UCSD-AML1 (cell line): ENCODE results near the gene GDF10.

Experiments
- DNase-seq: peaks from one replicate; lab custom pipeline; 2025; ENCODE audit not compliant: unreplicated experiment; lab: John Stamatoyannopoulos, UW

Gene GDF10

DNA sequence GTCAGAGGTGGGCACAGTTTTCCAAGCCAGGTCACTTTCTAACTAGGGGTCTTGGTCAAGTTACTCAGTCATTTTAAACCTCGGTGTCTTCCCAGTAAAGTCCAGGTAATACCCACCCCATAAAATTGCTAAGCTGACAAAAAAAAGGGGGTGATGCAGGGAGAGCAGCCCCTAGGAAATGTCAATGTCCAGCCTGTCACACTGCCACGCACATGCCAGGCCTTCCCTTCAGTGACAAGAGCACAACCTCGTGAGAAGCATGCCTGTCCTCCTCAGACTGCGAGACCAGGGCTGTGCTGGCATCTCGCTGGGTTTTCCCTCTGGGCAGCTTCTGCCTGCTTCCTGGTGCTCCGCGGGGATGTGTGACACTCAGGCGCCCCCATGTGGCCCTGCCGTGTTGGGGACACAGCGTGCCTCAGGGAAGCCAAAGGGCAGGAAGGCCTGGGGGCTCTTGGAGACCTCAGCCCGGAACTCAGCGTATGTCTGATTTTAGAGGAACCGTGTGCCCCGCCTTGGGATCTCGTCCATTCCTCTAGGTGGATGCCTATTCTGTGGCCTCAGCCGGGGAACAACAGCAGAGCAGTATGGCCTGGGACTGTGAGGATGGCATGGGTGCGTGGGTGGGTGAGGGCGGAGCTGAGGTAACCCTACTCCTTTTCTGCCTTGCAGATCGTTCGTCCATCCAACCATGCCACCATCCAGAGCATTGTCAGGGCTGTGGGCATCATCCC lies 12.1 kb downstream of the GDF10 start:
- DNase-seq = peak; percentile 75

DNA sequence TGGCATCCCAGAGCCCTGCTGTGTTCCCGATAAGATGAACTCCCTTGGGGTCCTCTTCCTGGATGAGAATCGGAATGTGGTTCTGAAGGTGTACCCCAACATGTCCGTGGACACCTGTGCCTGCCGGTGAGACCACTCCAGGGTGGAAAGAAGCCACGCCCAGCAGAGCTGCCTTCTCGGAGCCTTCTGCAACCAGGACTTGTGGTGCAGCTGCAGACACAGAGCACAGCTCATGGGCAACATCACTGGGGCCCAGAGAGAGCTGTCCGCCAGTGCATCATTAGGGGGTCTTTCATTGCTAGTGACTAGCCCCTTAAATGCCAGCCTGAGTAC lies 12.6 kb downstream of the GDF10 start:
- DNase-seq = no peak

DNA sequence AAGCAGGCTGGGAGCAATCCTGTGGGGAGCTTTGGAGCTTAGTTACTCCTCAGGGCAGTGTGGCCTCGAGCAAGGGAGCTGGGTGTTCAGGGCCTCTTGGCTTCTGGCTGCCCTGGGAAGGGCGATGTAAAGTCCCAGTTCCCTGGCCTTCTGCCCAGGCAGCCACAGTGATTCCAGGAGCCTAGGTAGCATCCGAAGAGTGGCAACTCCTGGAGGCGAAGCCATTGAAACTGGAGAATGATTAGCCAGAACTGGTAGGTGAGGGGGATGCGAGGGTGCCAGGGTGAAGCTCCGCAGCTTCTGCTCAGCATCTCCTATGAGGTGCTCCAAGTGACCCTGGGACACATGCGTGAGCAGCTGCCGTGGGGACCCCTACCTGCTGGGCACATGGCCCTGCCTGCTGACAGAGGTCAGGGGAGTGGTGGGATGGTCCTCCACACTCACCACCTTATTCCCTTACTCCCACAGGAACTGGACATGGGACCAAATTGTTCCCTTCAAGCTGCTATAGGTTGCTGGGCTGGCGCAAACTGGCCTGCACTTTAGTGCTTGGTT lies 14.5 kb downstream of the GDF10 start:
- no peak for DNase-seq

DNA sequence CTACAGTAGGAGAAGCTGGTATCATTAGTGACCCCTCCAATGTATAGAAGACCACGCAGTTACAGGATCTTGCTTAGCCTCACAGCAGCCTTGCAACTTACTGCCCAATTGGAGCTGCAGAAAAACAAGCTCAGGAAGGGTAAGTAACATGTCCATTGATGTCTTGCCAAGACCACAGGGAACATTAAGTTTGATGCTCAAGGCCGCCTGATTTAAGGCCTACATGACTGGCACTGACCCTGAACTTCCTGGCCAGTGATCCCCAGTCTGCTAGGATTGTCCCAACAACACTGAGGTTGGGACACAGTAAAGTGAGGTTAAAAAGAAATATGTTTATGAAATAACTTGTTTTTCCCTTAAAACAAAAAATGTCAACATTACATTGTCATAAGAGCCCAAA lies 15.4 kb downstream of the GDF10 start:
- no peak for DNase-seq

DNA sequence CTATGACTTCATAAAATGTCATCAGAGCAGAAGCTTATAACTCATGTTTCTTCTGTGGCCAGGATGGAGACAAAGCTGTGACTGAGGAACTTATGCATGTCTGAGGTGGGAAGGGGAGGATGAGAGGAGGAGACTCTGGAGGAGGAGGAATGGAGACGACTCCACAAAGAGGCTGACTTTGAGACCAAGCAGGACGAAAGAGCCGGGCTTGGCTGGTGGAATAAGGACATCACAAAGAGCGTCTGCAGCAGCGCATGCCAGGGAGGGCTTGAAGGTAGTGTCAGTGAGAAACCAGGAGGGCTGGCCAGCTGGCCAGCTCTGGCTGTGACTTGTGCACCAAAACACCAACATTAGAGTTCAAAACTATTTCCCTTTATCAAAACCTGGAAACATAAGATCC lies 16.1 kb downstream of the GDF10 start:
- no peak for DNase-seq

DNA sequence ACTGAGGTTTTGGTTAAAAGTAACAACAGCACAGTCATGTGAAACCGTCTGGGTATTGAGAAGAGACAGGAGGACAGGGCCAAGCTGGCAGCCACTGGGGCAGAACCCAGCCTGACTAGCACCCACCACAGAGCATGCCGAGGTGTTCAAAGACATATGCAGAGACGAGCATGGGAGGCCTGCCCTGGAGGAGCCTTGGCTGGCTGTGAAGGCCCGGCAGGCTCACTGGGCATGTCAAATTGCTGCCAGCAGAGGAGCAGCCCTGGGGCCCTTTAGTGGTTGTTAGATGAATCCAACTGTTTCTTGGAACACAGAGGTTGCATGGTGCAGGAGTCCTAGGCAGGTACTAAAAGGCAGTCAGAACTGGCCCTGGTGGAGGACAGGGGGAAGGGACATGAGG lies 17.3 kb downstream of the GDF10 start:
- DNase-seq = no peak

DNA sequence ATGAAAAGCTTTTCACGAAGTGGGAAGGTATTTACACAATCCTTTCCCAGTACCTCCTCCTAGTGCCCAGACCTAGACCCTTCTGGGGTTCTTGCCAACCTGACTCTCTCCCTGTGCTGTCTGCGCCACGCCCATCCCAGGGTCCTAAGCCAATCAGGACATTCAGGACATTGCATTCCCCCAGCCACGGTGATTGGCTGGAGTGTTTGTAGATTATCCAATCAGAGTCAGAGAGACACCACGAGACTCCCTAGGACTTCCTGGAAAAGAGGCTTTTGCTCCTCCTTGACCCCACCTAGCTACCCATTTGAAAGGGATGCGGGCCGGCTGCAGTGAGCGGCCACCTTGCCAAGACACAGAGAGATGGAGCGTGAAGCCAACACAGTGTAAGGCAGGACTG lies 18.7 kb downstream of the GDF10 start:
- no peak for DNase-seq

DNA sequence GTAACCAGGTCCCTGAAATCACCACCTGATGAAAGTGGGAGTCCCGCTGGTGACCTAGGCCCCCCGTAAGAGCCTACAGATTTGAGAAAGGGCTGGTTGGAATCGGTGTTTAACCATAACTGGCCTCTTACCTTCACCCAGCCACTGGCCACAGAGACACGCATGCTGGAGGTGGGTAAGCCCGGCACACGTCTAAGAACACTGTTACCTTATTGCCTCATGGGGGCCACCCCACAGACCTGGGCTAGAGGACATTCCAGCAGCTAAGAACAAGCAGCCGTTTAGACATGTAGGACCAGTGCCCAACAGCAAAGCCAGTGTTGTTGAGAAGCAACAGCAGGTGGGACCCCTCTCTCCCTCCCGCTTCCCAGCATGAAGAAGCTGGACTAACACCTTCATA lies 19.8 kb downstream of the GDF10 start:
- DNase-seq = no peak

DNA sequence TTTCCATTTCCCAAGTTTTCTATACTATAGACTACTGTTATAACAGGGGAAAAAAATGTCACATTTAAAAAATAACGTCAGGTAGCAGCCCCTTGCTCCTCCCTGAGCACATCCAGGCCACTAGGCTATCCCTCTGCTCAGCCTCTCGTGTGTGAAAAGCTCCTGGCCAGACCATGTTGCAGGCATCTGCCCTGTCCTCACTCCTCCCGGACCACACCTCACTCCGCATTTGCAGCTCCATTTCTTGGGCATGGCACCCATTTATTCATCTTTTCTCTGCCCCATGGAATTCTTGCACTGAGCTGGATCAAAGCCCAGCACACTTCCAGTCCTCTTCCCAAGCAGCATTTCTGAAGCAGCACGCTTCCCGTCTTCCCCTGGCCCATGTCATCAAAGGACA lies 20.8 kb downstream of the GDF10 start:
- DNase-seq = no peak

DNA sequence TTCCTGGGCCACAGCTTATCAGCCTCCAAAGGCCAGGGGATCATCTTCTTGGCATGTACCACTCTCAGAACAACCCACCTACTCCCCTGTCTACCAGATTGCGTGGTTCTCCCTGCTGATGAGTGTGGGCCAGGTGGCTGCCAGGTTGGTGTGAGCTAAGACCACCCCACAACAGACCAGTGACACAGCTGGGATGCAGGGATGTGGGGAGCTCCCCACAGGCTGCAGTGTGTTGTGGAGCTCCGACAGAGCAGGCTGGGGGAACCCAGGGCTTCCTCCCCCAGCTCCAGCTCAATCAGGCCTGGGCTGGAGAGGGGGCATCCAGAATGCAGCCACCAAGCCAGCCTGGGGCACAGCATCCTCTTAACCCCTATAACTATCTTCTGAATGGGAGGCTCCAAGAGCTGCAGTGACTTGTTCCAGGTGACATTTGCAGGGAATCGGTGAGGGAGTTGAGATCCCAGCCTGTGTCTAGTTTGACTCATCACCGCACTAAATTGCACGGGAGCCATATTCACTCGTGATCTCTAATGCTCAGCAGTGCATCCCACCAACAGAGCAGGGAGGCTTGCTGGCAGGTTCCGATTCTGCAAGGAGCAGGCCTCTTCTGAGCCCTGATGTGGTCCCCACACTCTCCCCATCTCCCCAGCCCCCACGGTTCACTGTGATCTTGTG lies 21.7 kb downstream of the GDF10 start:
- DNase-seq = no peak

DNA sequence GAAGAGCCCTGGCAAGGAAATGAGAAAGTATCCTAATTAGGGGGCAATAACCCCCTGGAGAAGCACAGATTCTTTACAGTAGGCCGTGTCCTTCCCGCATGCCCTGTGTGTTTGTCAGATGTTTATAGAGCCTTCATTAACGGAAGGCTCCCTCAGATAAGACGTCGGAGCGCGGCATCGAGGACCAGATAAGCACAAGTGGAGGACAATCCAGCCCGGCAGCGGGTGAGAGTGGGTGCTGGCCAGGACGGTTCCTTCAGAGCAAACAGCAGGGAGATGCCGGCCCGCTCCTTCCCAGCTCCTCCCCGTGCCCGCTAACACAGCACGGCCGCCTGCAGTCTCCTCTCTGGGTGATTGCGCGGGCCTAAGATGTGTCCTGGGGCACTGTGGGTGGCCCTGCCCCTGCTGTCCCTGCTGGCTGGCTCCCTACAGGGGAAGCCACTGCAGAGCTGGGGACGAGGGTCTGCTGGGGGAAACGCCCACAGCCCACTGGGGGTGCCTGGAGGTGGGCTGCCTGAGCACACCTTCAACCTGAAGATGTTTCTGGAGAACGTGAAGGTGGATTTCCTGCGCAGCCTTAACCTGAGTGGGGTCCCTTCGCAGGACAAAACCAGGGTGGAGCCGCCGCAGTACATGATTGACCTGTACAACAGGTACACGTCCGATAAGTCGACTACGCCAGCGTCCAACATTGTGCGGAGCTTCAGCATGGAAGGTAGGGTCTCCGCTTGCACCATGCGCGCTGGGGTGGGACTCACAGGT lies 22.5 kb downstream of the GDF10 start, which contains the start of gene GDF2:
Gene GDF2, plus strand, starts transcription at position 155 of the 762 bp plus-strand sequence. Its CDS starts 215 bp downstream, at position 370.
- no peak for DNase-seq

DNA sequence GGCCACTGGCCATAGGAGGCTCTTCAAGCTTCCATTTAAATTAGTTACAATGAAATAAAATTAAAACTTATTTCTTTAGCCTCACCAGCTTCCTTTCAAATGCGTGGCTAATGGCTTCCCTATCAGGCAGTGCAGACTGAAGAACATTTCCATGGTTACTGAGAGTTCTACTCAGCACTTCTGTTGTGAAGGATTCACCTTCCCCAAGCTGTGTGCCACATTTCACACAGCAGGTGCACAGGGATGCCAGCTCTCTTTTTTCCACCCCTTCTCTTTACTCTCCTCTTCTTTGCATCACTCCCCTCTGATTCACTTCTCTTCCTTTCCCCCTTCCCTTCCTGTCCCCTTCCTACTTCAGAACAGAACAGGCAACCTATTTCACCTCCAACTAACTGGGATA lies 23.1 kb downstream of the GDF10 start:
- no peak for DNase-seq

DNA sequence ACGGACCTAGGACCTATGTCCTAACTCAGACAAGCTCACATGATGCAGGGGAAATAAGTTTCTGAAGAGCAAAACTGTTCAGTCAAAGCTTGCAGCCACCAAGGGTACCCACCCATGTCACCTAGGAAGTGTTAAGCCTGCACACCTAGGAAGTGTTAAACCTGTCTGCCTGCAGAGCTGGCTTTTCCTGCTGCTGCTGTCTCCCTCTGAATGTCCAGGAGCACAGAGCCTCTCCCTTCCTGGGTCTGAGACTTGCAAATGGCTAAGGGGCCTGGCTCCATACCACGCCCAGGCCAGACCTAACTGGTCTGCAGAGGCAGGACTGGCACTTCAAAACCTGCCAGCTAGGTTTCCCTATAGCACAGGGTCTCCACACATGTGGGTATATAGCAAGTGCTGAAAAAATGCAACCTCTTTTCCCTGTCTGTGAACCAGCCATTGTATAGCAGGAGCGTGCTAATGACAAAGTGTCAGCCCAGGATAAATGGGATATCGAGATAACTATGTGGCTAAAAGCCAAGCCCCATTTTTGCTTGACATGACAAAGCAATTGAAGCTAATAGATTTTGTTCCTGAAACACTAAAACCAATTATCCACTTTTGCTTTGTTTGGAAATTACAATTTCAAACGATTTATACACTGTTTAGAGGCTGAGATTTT lies 23.8 kb downstream of the GDF10 start:
- no peak for DNase-seq

DNA sequence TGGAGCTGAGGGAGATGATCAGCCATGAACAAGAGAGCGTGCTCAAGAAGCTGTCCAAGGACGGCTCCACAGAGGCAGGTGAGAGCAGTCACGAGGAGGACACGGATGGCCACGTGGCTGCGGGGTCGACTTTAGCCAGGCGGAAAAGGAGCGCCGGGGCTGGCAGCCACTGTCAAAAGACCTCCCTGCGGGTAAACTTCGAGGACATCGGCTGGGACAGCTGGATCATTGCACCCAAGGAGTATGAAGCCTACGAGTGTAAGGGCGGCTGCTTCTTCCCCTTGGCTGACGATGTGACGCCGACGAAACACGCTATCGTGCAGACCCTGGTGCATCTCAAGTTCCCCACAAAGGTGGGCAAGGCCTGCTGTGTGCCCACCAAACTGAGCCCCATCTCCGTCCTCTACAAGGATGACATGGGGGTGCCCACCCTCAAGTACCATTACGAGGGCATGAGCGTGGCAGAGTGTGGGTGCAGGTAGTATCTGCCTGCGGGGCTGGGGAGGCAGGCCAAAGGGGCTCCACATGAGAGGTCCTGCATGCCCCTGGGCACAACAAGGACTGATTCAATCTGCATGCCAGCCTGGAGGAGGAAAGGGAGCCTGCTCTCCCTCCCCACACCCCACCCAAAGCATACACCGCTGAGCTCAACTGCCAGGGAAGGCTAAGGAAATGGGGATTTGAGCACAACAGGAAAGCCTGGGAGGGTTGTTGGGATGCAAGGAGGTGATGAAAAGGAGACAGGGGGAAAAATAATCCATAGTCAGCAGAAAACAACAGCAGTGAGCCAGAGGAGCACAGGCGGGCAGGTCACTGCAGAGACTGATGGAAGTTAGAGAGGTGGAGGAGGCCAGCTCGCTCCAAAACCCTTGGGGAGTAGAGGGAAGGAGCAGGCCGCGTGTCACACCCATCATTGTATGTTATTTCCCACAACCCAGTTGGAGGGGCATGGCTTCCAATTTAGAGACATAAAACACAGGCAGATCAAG lies 25.6 kb downstream of the GDF10 start:
- no peak for DNase-seq

DNA sequence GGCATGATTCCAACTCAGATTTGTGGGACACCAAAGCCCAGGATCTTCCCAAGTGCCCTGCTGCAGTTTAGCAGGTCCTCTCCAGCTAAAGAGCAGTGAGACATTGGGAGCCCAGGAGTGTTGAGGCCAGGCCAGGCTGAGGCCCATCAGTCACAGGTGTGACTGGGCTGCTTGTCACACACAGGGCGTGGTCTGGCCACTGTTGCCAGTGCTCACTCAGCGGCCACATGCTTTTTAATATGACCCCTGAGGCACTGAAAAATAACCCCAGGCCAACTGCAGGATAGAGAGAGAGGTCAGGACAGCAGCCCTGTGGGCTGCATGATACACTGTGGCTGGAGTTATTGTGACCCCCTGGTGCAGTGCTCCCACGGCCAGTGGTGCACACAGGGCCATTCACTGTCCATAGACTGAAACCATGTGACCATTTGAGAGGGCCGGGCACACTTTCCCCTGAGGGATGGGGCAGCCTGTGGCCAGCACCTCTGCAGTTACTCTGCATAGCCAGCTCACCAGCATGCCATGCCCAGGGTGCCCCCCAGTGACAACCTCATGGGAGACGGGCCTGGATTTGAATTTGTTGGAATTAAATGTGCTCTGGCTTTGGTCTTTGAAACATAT lies 26.4 kb downstream of the GDF10 start:
- DNase-seq = no peak

DNA sequence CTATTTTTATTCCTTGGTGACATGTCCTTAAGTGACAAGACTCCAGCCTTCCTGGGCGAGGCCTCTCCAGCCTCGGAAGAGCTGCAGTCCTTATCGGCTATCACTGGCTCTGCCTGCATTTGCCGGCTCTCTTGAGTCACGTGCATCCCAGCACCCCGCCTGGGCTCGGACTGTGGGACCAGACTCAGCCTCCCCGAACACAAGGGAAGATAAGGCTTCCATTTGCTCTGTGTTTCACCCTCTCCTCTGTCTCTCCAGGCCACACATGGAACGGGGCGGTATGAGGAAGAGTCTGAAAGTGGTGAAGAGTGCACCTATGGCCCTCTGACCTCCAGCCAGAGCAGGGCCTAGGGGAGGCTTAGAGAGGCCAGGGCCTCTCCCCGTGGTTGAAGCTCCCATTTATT lies 26.9 kb downstream of the GDF10 start:
- no peak for DNase-seq

DNA sequence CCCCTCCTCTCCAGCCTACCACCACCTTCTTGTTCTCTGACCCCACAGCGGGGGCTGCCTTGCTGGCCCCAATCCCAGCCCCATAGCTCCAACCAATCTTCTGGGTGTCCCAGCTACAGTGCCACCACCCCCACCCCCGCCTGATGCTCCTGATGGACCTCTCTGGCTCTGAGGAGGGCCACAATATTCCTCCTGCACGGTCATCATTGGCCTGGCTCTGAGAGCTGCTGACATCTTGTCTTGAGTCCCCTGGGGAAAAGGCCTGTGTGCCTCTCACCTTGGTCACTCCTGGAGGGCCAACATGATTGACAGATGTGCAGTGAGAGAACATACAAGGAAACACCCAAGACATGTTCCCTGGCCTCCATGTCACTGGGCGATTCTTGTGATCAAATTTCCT lies 29.9 kb downstream of the GDF10 start:
- DNase-seq = no peak

DNA sequence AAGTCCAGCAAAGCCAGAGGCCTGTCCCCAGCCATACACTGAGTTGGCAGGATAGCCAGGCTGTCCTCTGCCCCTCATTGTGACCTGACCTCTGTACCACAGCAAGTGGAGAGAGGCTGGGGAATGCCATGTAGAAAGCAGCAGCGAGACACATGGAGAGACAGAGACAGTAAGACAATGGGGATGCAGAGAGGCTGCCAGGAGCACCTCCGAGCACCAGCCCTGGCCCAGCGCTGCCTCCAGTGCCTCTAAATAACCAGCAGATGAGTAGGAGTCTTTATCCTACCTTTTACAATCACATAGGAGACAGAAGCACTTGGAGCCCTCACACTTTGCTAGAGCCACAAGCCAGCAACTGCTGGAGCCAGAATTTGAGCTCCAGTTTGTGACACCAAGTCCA lies 30.4 kb downstream of the GDF10 start:
- no peak for DNase-seq

DNA sequence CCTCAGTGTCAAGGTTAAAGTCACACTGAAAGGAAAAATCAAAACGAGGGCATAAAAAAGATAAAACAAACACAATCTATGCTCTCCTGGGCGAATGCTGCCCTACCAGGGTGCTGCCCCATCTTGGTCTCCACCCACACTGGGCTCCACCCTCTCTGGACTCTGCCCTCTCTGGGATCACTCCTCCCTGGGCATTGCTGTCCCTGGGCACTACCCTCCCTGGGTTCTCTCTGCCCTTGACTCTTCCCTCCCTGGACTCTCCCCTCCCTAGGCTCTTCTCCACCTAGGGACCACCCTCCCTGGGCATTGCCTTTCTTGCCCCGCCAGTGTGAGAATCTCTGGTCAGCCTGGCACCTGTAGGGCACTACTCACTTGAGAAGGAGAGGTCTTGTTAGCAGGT lies 30.8 kb downstream of the GDF10 start:
- DNase-seq = no peak

DNA sequence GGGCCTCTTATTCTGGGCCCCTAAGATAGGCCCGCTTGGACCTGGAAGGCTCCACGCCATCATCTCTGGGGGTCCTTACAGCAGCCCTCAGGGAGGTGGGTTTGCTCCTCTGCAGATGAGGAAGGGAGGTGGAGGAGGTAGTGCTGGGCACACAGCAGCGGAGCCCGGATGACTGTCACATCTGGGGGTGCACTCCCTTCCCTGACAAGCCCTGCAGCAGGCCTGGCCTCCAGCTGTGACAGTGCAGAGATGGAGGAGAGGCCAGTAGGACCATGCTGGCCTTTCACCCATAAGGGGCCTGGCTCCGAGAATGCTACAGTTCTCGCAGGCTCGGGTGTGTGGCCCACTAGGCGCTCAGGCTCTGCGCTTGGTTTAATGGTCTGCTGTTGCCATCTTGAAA lies 31.5 kb downstream of the GDF10 start:
- no peak for DNase-seq
